GM12878 (cell line): ENCODE data around the gene ITIH5. TPM values are rescaled to one million over a fixed set of nuclear protein-coding genes. Genes with fewer than 3 reads are reported as not detected.

Experiments used
- MYC ChIP-seq: IDR thresholded peaks from 2 replicates; pipeline ENCODE4 v1.6.1; 2011; ENCODE audit warnings: mild to moderate bottlenecking, low read length, moderate library complexity, inconsistent platforms; ENCODE audit not compliant: insufficient read depth, insufficient replicate concordance, insufficient read length, severe bottlenecking
- NFXL1 ChIP-seq: fragments of 450-650 bp; IDR thresholded peaks from 2 replicates; pipeline ENCODE4 v1.6.1; 2017; ENCODE audit warnings: antibody characterized with exemption, mild to moderate bottlenecking, borderline replicate concordance
- PKNOX1 ChIP-seq: fragments of 450-650 bp; IDR thresholded peaks from 2 replicates; pipeline ENCODE4 v1.6.1; 2016; ENCODE audit warnings: mild to moderate bottlenecking
- POU2F2 ChIP-seq: IDR thresholded peaks from 3 replicates; pipeline ENCODE4 v1.6.1; 2011; ENCODE audit warnings: low read depth, mild to moderate bottlenecking, low read length, borderline replicate concordance
- PRDM15 ChIP-seq: fragments of 450-650 bp; formaldehyde crosslinking; IDR thresholded peaks from 2 replicates; pipeline ENCODE4 v1.4.0; 2020; ENCODE audit warnings: mild to moderate bottlenecking, moderate library complexity
- REST ChIP-seq: IDR thresholded peaks from 2 replicates; pipeline ENCODE4 v1.6.1; 2012; ENCODE audit warnings: mild to moderate bottlenecking, low read depth, low read length
- TCF12 ChIP-seq: IDR thresholded peaks from 2 replicates; pipeline ENCODE4 v1.6.1; 2011; ENCODE audit warnings: low read depth, mild to moderate bottlenecking, low read length
- ZNF217 ChIP-seq: fragments of 450-650 bp; IDR thresholded peaks from 2 replicates; pipeline ENCODE4 v1.6.1; 2017; ENCODE audit warnings: antibody characterized with exemption, mild to moderate bottlenecking
- ZNF592 ChIP-seq: fragments of 450-650 bp; IDR thresholded peaks from 2 replicates; pipeline ENCODE4 v1.6.1; 2017; ENCODE audit warnings: mild to moderate bottlenecking, moderate library complexity
- ZZZ3 ChIP-seq: IDR thresholded peaks from 2 replicates; pipeline ENCODE4 v1.6.1; 2011; ENCODE audit warnings: low read depth; ENCODE audit not compliant: control insufficient read depth, insufficient read length
- polyA plus RNA-seq, 11 experiments: library from polyadenylated mRNA; depleted of rRNA in 4 of 11; unstranded in 6 of 11; stranded (reverse) in 5 of 11; fragments of >200 nt; fragmentation: Nextera tagmentation in 4 of 11; fragmentation: Illumina TruSeq in 1 of 11; extraction: Ambion mirVana in 4 of 11; extraction: Trizol in 1 of 11; gene quantifications; 1 replicate in 1 of 11; 2 replicates in 10 of 11; pipeline versions ENCODE4 v1.2.1 to v1.2.3, GENCODE V29; 2011 to 2016; ENCODE audit warnings: inconsistent platforms in 2 of 11, missing spikeins in 2 of 11, low read depth in 1 of 11
- total RNA-seq, 4 experiments: library from RNA; depleted of rRNA in 3 of 4; stranded (reverse); fragments of >200 nt in 3 of 4; fragmentation: Illumina TruSeq in 1 of 4; extraction: Trizol in 1 of 4; gene quantifications; 2 replicates each; pipeline versions ENCODE4 v1.2.1 to v1.2.3, GENCODE V29; 2013 to 2021

The ITIH5 gene
- total and polyA plus RNA-seq, 10 of the 15 experiments (the other 5 are each of a cell fraction or from before 2014, with no cell fraction given): 0.14 to 0.43 (median 0.21) TPM; not detected in 7

- TF ChIP-seq PRDM15 (CRISPR knock-in tag) (no peak), PKNOX1 (no peak), ZNF592 (no peak), NFXL1 (no peak), MYC (no peak), ZZZ3 (no peak), REST (no peak), ZNF217 (no peak), TCF12 (no peak), POU2F2 (no peak)
These were observed 39.8 kb upstream of the ITIH5 start (continued) for GRCh38 chr10:7706534-7707073.
